WTC11 (cell line): Measurements from ENCODE around the gene SPX. TPM values are rescaled to one million over a fixed set of nuclear protein-coding genes. Genes with fewer than 3 reads are reported as not detected.

Experiments used
- ATAC-seq: fragments of 200-7000 bp; cut with Tn5 transposase; 2 replicates; pipeline ENCODE4 v1.10.0; 2021; ENCODE audit warnings: mild to moderate bottlenecking, moderate library complexity
- CTCF ChIA-PET: fragments of 300-600 bp; sonication (Branson Sonifier 250); formaldehyde crosslinking; loops from one replicate; lab custom pipeline; 2021; ENCODE audit warnings: antibody characterized with exemption; lab: Charles Lee
- POLR2A ChIA-PET: fragments of 350-600 bp; sonication (Branson Sonifier 250); formaldehyde crosslinking; loops from one replicate; lab custom pipeline; 2021; ENCODE audit warnings: antibody characterized with exemption; lab: Charles Lee
- DNase-seq: peaks from one replicate; pipeline ENCODE4 v3.0.0; 2021; ENCODE audit warnings: low spot score
- H3K27ac Mint-ChIP-seq: 2 replicates; pipeline ENCODE4 v1.8.0; 2021; ENCODE audit warnings: mixed read lengths
- H3K27me3 Mint-ChIP-seq: 2 replicates; pipeline ENCODE4 v1.8.0; 2021; ENCODE audit warnings: low read depth, mild to moderate bottlenecking, moderate library complexity, mixed read lengths
- H3K36me3 Mint-ChIP-seq: 2 replicates; pipeline ENCODE4 v1.8.0; 2021; ENCODE audit warnings: mixed read lengths
- H3K4me1 Mint-ChIP-seq: 2 replicates; pipeline ENCODE4 v1.8.0; 2022; ENCODE audit warnings: mixed read lengths
- H3K4me3 Mint-ChIP-seq: 2 replicates; pipeline ENCODE4 v1.8.0; 2021; ENCODE audit warnings: mild to moderate bottlenecking, moderate library complexity, mixed read lengths
- H3K9me3 Mint-ChIP-seq: 2 replicates; pipeline ENCODE4 v1.8.0; 2021; ENCODE audit warnings: mixed read lengths
- ATF1 ChIP-seq: sonication (generic); formaldehyde crosslinking; IDR thresholded peaks from 2 replicates; pipeline ENCODE4 v1.8.1; 2023; ENCODE audit warnings: mild to moderate bottlenecking, moderate library complexity, missing genetic modification reagents
- ATF3 ChIP-seq: sonication (generic); formaldehyde crosslinking; conservative IDR thresholded peaks from 2 replicates; pipeline ENCODE4 v1.8.1; 2022; ENCODE audit warnings: mild to moderate bottlenecking, missing genetic modification reagents
- CDX4 ChIP-seq: fragments of 250-450 bp; sonication (Bioruptor Pico); IDR thresholded peaks from 2 replicates; pipeline ENCODE4 v1.9.0; 2021; ENCODE audit warnings: moderate library complexity, mild to moderate bottlenecking, inconsistent platforms, borderline replicate concordance
- ERG ChIP-seq: fragments of 250-450 bp; sonication (Bioruptor Pico); IDR thresholded peaks from 2 replicates; pipeline ENCODE4 v1.8.0; 2021; ENCODE audit warnings: mild to moderate bottlenecking
- FOXP4 ChIP-seq: sonication (generic); formaldehyde crosslinking; IDR thresholded peaks from 2 replicates; pipeline ENCODE4 v1.8.0; 2022; ENCODE audit warnings: mild to moderate bottlenecking, missing genetic modification reagents
- IRF1 ChIP-seq: sonication (generic); formaldehyde crosslinking; IDR thresholded peaks from 2 replicates; pipeline ENCODE4 v1.8.0; 2023; ENCODE audit warnings: missing genetic modification reagents
- IRF2 ChIP-seq: sonication (generic); formaldehyde crosslinking; IDR thresholded peaks from 2 replicates; pipeline ENCODE4 v1.8.0; 2022; ENCODE audit warnings: low read depth, missing genetic modification reagents, borderline replicate concordance
- PRDM15 ChIP-seq: sonication (generic); formaldehyde crosslinking; IDR thresholded peaks from 2 replicates; pipeline ENCODE4 v1.8.0; 2022; ENCODE audit warnings: missing genetic modification reagents
- SMAD3 ChIP-seq: sonication (generic); formaldehyde crosslinking; IDR thresholded peaks from 2 replicates; pipeline ENCODE4 v1.8.0; 2022; ENCODE audit warnings: missing genetic modification reagents, mild to moderate bottlenecking, borderline replicate concordance
- TP53 ChIP-seq: sonication (generic); formaldehyde crosslinking; IDR thresholded peaks from 2 replicates; pipeline ENCODE4 v1.8.1; 2023; ENCODE audit warnings: mild to moderate bottlenecking, missing genetic modification reagents
- USF1 ChIP-seq: sonication (generic); formaldehyde crosslinking; IDR thresholded peaks from 2 replicates; pipeline ENCODE4 v1.8.0; 2022; ENCODE audit warnings: mild to moderate bottlenecking, missing genetic modification reagents
- USF2 ChIP-seq: sonication (generic); formaldehyde crosslinking; IDR thresholded peaks from 2 replicates; pipeline ENCODE4 v1.8.1; 2023; ENCODE audit warnings: mild to moderate bottlenecking, missing genetic modification reagents, moderate library complexity
- ZMAT4 ChIP-seq: fragments of 250-450 bp; sonication (Bioruptor Pico); IDR thresholded peaks from 2 replicates; pipeline ENCODE4 v1.9.0; 2021; ENCODE audit warnings: mild to moderate bottlenecking
- ZNF121 ChIP-seq: sonication (generic); formaldehyde crosslinking; IDR thresholded peaks from 2 replicates; pipeline ENCODE4 v1.8.0; 2023; ENCODE audit warnings: missing genetic modification reagents
- ZNF232 ChIP-seq: sonication (generic); formaldehyde crosslinking; IDR thresholded peaks from 2 replicates; pipeline ENCODE4 v1.8.0; 2022; ENCODE audit warnings: mild to moderate bottlenecking, missing genetic modification reagents
- total RNA-seq: library from RNA; stranded (reverse); gene quantifications from 3 replicates; pipeline ENCODE4 v1.2.3, GENCODE V29; 2021

SPX gene
- total RNA-seq, 1 experiment from 2014 or later, result 0.46 TPM

GRCh38 chr12:21542403-21542802 lies 16.3 kb downstream of the SPX start (continued):
- TF ChIP-seq ZMAT4, result no peak
- no peak for TF ChIP-seq PRDM15 (CRISPR knock-in tag)
- no peak for TF ChIP-seq SMAD3 (CRISPR knock-in tag)
- no peak for TF ChIP-seq FOXP4 (CRISPR knock-in tag)
- TF ChIP-seq ZNF121 (CRISPR knock-in tag), result no peak
- TF ChIP-seq, all 79 proteins: peak for 0

- DNase-seq (no peak), ATAC-seq (no peak)
- POLR2A ChIA-PET, result no interaction called here
- Mint-ChIP-seq H3K4me1 (no peaks in the 10 kb centered on the region), H3K4me3 (no peak overlapping the region), H3K27ac (no peak overlapping the region), H3K27me3 (no peaks in the 10 kb centered on the region), H3K9me3 (no peaks in the 10 kb centered on the region), H3K36me3 (no peaks in the 10 kb centered on the region)
- TF ChIP-seq USF1, result no peak
- no peak for TF ChIP-seq IRF2 (CRISPR knock-in tag)
- no peak for TF ChIP-seq CDX4 (CRISPR knock-in tag)
- no peak for TF ChIP-seq ZNF232 (CRISPR knock-in tag)
- TF ChIP-seq ERG (CRISPR knock-in tag), result no peak
- no peak for TF ChIP-seq ATF1 (CRISPR knock-in tag)
- no peak for TF ChIP-seq ATF3 (CRISPR knock-in tag)
- no peak for TF ChIP-seq USF2 (CRISPR knock-in tag)
- TF ChIP-seq IRF1 (CRISPR knock-in tag), result no peak
- no peak for TF ChIP-seq TP53 (CRISPR knock-in tag)
- CTCF ChIA-PET, result no interaction called here
These were observed 17.1 kb downstream of the SPX start for GRCh38 chr12:21543151-21543550.
